Right atrium auricular region (tissue), 2 donors: ENCODE data around the gene CSNK1D. TPM values are rescaled to one million over a fixed set of nuclear protein-coding genes. Genes with fewer than 3 reads are reported as not detected.

ENCODE experiments used
- DNase-seq: peaks from one replicate; pipeline ENCODE4 v3.0.0-alpha.2; 2019; ENCODE audit warnings: low spot score
- H3K27ac ChIP-seq, 2 donors: fragments of 200-600 bp; sonication (generic); 1 replicate in 1 of 2; 2 replicates in 1 of 2; pipeline ENCODE4 v1.5.1; 2016 to 2019
- H3K27me3 ChIP-seq, 2 donors: fragments of 200-600 bp; sonication (generic); one replicate each; pipeline versions ENCODE4 v1.5.1 to v1.6.0; 2017 to 2019
- H3K36me3 ChIP-seq: fragments of 200-600 bp; sonication (generic); one replicate; pipeline ENCODE4 v1.5.1; 2016
- H3K4me1 ChIP-seq, 2 donors: fragments of 200-600 bp; sonication (generic); one replicate each; pipeline versions ENCODE4 v1.5.1 to v1.6.0; 2017 to 2019
- H3K4me3 ChIP-seq, 2 donors: fragments of 200-600 bp; sonication (generic); 1 replicate in 1 of 2; 2 replicates in 1 of 2; pipeline ENCODE4 v1.5.1; 2017 to 2019; ENCODE audit warnings: mild to moderate bottlenecking in 1 of 2, moderate library complexity in 1 of 2
- H3K9me3 ChIP-seq, 2 donors: fragments of 200-600 bp; sonication (generic); one replicate each; pipeline ENCODE4 v1.5.1; 2019
- total RNA-seq, 2 donors: library from RNA; depleted of rRNA; stranded (reverse); fragments of >200 nt; gene quantifications; one replicate each; pipeline ENCODE4 v1.1.0, GENCODE V29; 2016
- TF ChIP-seq, protein P1 (sequence below), 2 donors: fragments of 200-600 bp; sonication (generic); IDR thresholded peaks; one replicate each; pipeline ENCODE4 v1.5.1; 2019; ENCODE audit warnings: antibody characterized with exemption in 2 of 2

The CSNK1D gene
- total RNA-seq, 2 donors from 2014 or later = 31.3 to 32.9 TPM

- H3K9me3 ChIP-seq = no peaks in the 10 kb centered on the region
- H3K4me1 ChIP-seq = peaks cover 0 to 11% of the 10 kb centered on the region in 2 donors
- H3K27me3 ChIP-seq = no peaks in the 10 kb centered on the region
- no peaks in the 10 kb centered on the region for H3K36me3 ChIP-seq
- TF ChIP-seq, protein P1, sequence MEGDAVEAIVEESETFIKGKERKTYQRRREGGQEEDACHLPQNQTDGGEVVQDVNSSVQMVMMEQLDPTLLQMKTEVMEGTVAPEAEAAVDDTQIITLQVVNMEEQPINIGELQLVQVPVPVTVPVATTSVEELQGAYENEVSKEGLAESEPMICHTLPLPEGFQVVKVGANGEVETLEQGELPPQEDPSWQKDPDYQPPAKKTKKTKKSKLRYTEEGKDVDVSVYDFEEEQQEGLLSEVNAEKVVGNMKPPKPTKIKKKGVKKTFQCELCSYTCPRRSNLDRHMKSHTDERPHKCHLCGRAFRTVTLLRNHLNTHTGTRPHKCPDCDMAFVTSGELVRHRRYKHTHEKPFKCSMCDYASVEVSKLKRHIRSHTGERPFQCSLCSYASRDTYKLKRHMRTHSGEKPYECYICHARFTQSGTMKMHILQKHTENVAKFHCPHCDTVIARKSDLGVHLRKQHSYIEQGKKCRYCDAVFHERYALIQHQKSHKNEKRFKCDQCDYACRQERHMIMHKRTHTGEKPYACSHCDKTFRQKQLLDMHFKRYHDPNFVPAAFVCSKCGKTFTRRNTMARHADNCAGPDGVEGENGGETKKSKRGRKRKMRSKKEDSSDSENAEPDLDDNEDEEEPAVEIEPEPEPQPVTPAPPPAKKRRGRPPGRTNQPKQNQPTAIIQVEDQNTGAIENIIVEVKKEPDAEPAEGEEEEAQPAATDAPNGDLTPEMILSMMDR (IDR thresholded peaks at IDR 0.05) = no peak
- no peak overlapping the region for H3K27ac ChIP-seq
- H3K4me3 ChIP-seq = no peak overlapping the region
- no peak for DNase-seq
These were observed 9.8 kb upstream of the CSNK1D start for GRCh38 chr17:82283208-82283749.

- Histone ChIP-seq H3K4me1 (peaks cover 0 to 11% of the 10 kb centered on the region in 2 donors), H3K9me3 (no peaks in the 10 kb centered on the region), H3K27ac (no peak overlapping the region), H3K4me3 (no peak overlapping the region), H3K27me3 (no peaks in the 10 kb centered on the region), H3K36me3 (no peaks in the 10 kb centered on the region)
- no peak for DNase-seq
- TF ChIP-seq, protein P1 (IDR thresholded peaks at IDR 0.05) = no peak
These were observed 9.0 kb upstream of the CSNK1D start for GRCh38 chr17:82282239-82283207.

GRCh38 chr17:82281502-82282238 lies 8.2 kb upstream of the CSNK1D start:
- no peaks in the 10 kb centered on the region for H3K27me3 ChIP-seq
- TF ChIP-seq, protein P1 (IDR thresholded peaks at IDR 0.05) = no peak
- no peaks in the 10 kb centered on the region for H3K9me3 ChIP-seq
- H3K4me3 ChIP-seq = no peak overlapping the region
- H3K36me3 ChIP-seq = no peaks in the 10 kb centered on the region
- DNase-seq = no peak
- H3K27ac ChIP-seq = no peak overlapping the region
- peaks cover 0 to 11% of the 10 kb centered on the region in 2 donors for H3K4me1 ChIP-seq

DNA sequence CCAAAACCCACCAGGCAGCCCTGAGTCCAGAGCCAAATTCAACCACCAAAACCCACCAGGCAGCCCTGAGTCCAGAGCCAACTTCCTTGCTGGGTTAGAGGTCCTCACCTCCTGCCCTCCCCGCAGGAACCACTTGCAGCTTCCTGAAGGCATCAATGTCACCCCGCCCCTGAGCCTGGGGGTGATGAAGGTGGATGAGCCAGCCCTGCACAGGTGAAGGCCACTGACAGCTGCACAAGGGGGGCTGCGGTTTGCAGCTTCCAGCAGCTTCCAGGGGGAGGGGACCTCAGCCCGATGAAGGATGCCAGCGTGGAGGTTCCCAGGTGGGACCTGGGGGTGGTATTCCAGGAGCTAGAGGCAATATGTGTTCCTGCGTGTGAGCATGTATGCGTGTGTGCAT lies 7.6 kb upstream of the CSNK1D start:
- no peaks in the 10 kb centered on the region for H3K9me3 ChIP-seq
- no peak for DNase-seq
- TF ChIP-seq, protein P1 (IDR thresholded peaks at IDR 0.05) = no peak

DNA sequence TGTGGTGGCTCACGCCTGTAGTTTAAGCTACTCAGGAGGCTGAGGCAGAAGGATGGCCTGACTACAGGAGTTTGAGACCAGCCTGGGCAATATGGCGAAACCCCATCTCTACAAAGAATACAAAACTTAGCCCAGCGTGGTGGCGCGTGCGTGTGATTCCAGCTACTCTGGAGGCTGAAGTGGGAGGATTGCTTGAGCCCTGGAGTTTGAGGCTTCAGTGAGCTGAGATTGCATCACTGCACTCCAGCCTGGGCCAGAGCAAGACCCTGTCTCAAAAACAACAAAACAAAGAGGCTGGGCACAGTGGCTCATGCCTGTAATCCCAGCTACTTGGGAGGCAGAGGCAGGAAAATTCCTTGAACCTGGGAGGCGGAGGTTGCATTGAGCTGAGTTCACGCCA lies 7.0 kb upstream of the CSNK1D start:
- no peak overlapping the region for H3K27ac ChIP-seq
- no peak overlapping the region for H3K4me3 ChIP-seq
- no peak for DNase-seq
- TF ChIP-seq, protein P1 (IDR thresholded peaks at IDR 0.05) = no peak
- no peaks in the 10 kb centered on the region for H3K36me3 ChIP-seq
- H3K27me3 ChIP-seq = no peaks in the 10 kb centered on the region
- H3K9me3 ChIP-seq = no peaks in the 10 kb centered on the region
- H3K4me1 ChIP-seq = peaks cover 0 to 11% of the 10 kb centered on the region in 2 donors

More for the DNA sequence above, 7.6 kb upstream of the CSNK1D start:
- H3K36me3 ChIP-seq = no peaks in the 10 kb centered on the region
- no peak overlapping the region for H3K27ac ChIP-seq
- no peak overlapping the region for H3K4me3 ChIP-seq
- no peaks in the 10 kb centered on the region for H3K27me3 ChIP-seq
- H3K4me1 ChIP-seq = peaks cover 0 to 11% of the 10 kb centered on the region in 2 donors
